SK-N-SH treated with all-trans-retinoic acid at 6 μM for 48 hours (cell line): ENCODE measurements around the gene CACNA1C.

Experiments used
- ATAC-seq: fragments of 200-7000 bp; cut with Tn5 transposase; 3 replicates; pipeline ENCODE4 v1.9.1; 2020; ENCODE audit warnings: mild to moderate bottlenecking, moderate library complexity
- ARNTL ChIP-seq: fragments of 450-650 bp; formaldehyde crosslinking; IDR thresholded peaks from 2 replicates; pipeline ENCODE4 v1.5.0; 2020; ENCODE audit warnings: low read depth, mild to moderate bottlenecking, moderate library complexity, borderline replicate concordance
- BACH2 ChIP-seq: fragments of 250-450 bp; sonication (Bioruptor Pico); IDR thresholded peaks from 2 replicates; pipeline ENCODE4 v1.9.0; 2021; ENCODE audit warnings: mild to moderate bottlenecking, borderline replicate concordance
- CSDC2 ChIP-seq: fragments of 250-450 bp; sonication (Bioruptor Pico); IDR thresholded peaks from 2 replicates; pipeline ENCODE4 v1.5.0; 2020; ENCODE audit warnings: mild to moderate bottlenecking, moderate library complexity
- CSRNP3 ChIP-seq: fragments of 250-450 bp; sonication (Bioruptor Pico); IDR thresholded peaks from 2 replicates; pipeline ENCODE4 v1.5.1; 2021; ENCODE audit warnings: mild to moderate bottlenecking, moderate library complexity
- GLIS3 ChIP-seq: fragments of 250-450 bp; sonication (Bioruptor Pico); IDR thresholded peaks from 2 replicates; pipeline ENCODE4 v1.5.0; 2020; ENCODE audit warnings: mild to moderate bottlenecking, moderate library complexity
- ISL1 ChIP-seq: fragments of 250-450 bp; sonication (Bioruptor Pico); IDR thresholded peaks from 2 replicates; pipeline ENCODE4 v2.1.2; 2022; ENCODE audit warnings: mild to moderate bottlenecking, moderate library complexity
- OSR1 ChIP-seq: fragments of 250-450 bp; sonication (Bioruptor Pico); IDR thresholded peaks from 2 replicates; pipeline ENCODE4 v1.8.0; 2022; ENCODE audit warnings: moderate library complexity, mild to moderate bottlenecking, inconsistent platforms
- PATZ1 ChIP-seq: fragments of 250-450 bp; sonication (Bioruptor Pico); IDR thresholded peaks from 2 replicates; pipeline ENCODE4 v1.8.0; 2020; ENCODE audit warnings: mild to moderate bottlenecking, moderate library complexity, borderline replicate concordance
- POU6F1 ChIP-seq: fragments of 250-450 bp; sonication (Bioruptor Pico); IDR thresholded peaks from 2 replicates; pipeline ENCODE4 v1.8.0; 2021; ENCODE audit warnings: low read depth, mild to moderate bottlenecking, moderate library complexity, borderline replicate concordance
- PPARA ChIP-seq: fragments of 250-450 bp; sonication (Bioruptor Pico); IDR thresholded peaks from 2 replicates; pipeline ENCODE4 v1.5.0; 2020; ENCODE audit warnings: mild to moderate bottlenecking, borderline replicate concordance
- SNAI2 ChIP-seq: fragments of 250-450 bp; sonication (Bioruptor Pico); IDR thresholded peaks from 2 replicates; pipeline ENCODE4 v1.5.0; 2020; ENCODE audit warnings: mild to moderate bottlenecking, moderate library complexity
- TCF4 ChIP-seq: fragments of 250-450 bp; sonication (Bioruptor Pico); IDR thresholded peaks from 2 replicates; pipeline ENCODE4 v1.8.0; 2021; ENCODE audit warnings: mild to moderate bottlenecking, moderate library complexity, borderline replicate concordance
- TOX ChIP-seq: fragments of 250-450 bp; sonication (Bioruptor Pico); IDR thresholded peaks from 2 replicates; pipeline ENCODE4 v1.8.0; 2021; ENCODE audit warnings: mild to moderate bottlenecking, moderate library complexity, borderline replicate concordance
- TSHZ2 ChIP-seq: fragments of 250-450 bp; sonication (Bioruptor Pico); IDR thresholded peaks from 2 replicates; pipeline ENCODE4 v1.5.0; 2020; ENCODE audit warnings: mild to moderate bottlenecking, moderate library complexity
- ZFP3 ChIP-seq: fragments of 250-450 bp; sonication (Bioruptor Pico); IDR thresholded peaks from 2 replicates; pipeline ENCODE4 v1.5.0; 2020; ENCODE audit warnings: mild to moderate bottlenecking, moderate library complexity
- ZFP30 ChIP-seq: fragments of 450-650 bp; formaldehyde crosslinking; IDR thresholded peaks from 2 replicates; pipeline ENCODE4 v1.5.0; 2022; ENCODE audit warnings: mild to moderate bottlenecking, moderate library complexity
- ZNF565 ChIP-seq: fragments of 450-650 bp; formaldehyde crosslinking; conservative IDR thresholded peaks from 2 replicates; pipeline ENCODE4 v1.5.0; 2020; ENCODE audit warnings: low read depth, mild to moderate bottlenecking, moderate library complexity
- ZNF70 ChIP-seq: fragments of 450-650 bp; formaldehyde crosslinking; IDR thresholded peaks from 2 replicates; pipeline ENCODE4 v1.5.0; 2020; ENCODE audit warnings: mild to moderate bottlenecking, moderate library complexity
- ZNF8 ChIP-seq: fragments of 450-650 bp; formaldehyde crosslinking; IDR thresholded peaks from 2 replicates; pipeline ENCODE4 v1.5.0; 2020; ENCODE audit warnings: mild to moderate bottlenecking, moderate library complexity
- TF ChIP-seq, protein P1 (sequence below): fragments of 250-450 bp; sonication (Bioruptor Pico); IDR thresholded peaks from 2 replicates; pipeline ENCODE4 v1.5.1; 2020; ENCODE audit warnings: low read depth, mild to moderate bottlenecking, moderate library complexity

Gene CACNA1C

GRCh38 chr12:2047752-2048151 is 5.0 kb upstream of the CACNA1C start (continued):
- TF ChIP-seq PATZ1 (CRISPR knock-in tag) (no peak), OSR1 (CRISPR knock-in tag) (no peak), PPARA (CRISPR knock-in tag) (no peak), TCF4 (CRISPR knock-in tag) (no peak), ZNF70 (CRISPR knock-in tag) (no peak), ISL1 (no peak), TOX (CRISPR knock-in tag) (no peak), CSDC2 (CRISPR knock-in tag) (no peak), GLIS3 (CRISPR knock-in tag) (no peak), ZNF8 (CRISPR knock-in tag) (no peak)
- TF ChIP-seq, all 23 proteins: peak for 0

GRCh38 chr12:2049604-2050540 is 2.9 kb upstream of the CACNA1C start:
- no peak for ATAC-seq
- TF ChIP-seq ZNF565 (CRISPR knock-in tag) (no peak), CSDC2 (CRISPR knock-in tag) (no peak), ZNF8 (CRISPR knock-in tag) (no peak), TSHZ2 (CRISPR knock-in tag) (no peak), ARNTL (CRISPR knock-in tag) (no peak), POU6F1 (no peak), ISL1 (no peak), SNAI2 (CRISPR knock-in tag) (no peak), TCF4 (CRISPR knock-in tag) (no peak), CSRNP3 (no peak), OSR1 (CRISPR knock-in tag) (no peak), PPARA (CRISPR knock-in tag) (no peak)
- TF ChIP-seq, protein P1, sequence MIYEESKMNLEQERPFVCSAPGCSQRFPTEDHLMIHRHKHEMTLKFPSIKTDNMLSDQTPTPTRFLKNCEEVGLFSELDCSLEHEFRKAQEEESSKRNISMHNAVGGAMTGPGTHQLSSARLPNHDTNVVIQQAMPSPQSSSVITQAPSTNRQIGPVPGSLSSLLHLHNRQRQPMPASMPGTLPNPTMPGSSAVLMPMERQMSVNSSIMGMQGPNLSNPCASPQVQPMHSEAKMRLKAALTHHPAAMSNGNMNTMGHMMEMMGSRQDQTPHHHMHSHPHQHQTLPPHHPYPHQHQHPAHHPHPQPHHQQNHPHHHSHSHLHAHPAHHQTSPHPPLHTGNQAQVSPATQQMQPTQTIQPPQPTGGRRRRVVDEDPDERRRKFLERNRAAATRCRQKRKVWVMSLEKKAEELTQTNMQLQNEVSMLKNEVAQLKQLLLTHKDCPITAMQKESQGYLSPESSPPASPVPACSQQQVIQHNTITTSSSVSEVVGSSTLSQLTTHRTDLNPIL = no peak
- TF ChIP-seq, all 23 proteins: peak for 0

- ATAC-seq = no peak
- TF ChIP-seq TOX (CRISPR knock-in tag) (no peak), TCF4 (CRISPR knock-in tag) (no peak), ISL1 (no peak), BACH2 (CRISPR knock-in tag) (no peak), CSRNP3 (no peak), OSR1 (CRISPR knock-in tag) (no peak), PPARA (CRISPR knock-in tag) (no peak), ZFP3 (CRISPR knock-in tag) (no peak), PATZ1 (CRISPR knock-in tag) (no peak), ZFP30 (CRISPR knock-in tag) (no peak)
These were observed 826 bp upstream of the CACNA1C start for GRCh38 chr12:2051700-2052621.
